ENCODE measurements around the gene TNFRSF25.

DNA sequence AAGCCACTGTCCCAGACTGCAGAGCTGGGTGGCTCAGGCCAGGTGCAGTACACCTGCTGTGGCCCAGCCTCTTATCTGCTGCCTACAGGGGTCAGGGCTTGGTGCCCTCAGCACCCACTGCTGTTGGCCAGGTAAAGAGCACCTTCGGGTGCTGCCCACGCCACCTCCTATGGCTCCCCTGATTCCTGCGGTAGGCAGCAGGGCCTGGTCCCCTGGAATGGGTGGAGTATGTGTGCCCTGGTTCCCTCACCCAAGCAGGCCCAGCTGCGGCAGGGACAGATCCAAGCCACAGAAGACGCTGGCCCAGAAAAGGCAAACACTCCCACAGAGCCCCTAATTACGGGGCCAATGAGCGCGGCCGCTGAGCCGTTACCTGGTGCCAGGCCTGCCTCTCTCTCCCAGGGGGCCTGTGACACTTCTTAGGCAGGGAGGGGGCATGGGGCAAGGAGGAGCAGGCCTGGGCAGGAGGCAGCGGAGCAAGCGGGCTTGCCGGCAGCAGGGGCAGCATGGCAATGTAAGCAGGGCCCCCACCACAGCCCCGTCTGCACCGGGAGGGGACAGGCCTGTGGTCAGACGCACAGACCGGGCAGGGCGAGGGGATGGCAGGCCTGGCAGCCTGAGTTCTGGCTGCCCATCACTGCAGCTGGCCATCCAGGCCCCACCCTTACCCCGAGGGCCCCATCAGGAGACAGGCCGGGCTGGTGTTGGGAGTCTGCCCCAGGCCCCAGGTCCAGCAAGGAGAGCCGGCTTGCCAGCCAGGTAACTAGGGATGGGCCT, 22.4 kb downstream of the TNFRSF25 start:
- TF ChIP-seq, protein P1, sequence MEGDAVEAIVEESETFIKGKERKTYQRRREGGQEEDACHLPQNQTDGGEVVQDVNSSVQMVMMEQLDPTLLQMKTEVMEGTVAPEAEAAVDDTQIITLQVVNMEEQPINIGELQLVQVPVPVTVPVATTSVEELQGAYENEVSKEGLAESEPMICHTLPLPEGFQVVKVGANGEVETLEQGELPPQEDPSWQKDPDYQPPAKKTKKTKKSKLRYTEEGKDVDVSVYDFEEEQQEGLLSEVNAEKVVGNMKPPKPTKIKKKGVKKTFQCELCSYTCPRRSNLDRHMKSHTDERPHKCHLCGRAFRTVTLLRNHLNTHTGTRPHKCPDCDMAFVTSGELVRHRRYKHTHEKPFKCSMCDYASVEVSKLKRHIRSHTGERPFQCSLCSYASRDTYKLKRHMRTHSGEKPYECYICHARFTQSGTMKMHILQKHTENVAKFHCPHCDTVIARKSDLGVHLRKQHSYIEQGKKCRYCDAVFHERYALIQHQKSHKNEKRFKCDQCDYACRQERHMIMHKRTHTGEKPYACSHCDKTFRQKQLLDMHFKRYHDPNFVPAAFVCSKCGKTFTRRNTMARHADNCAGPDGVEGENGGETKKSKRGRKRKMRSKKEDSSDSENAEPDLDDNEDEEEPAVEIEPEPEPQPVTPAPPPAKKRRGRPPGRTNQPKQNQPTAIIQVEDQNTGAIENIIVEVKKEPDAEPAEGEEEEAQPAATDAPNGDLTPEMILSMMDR (IDR thresholded peaks at IDR 0.05), result no peak
- TF ChIP-seq, protein P2, sequence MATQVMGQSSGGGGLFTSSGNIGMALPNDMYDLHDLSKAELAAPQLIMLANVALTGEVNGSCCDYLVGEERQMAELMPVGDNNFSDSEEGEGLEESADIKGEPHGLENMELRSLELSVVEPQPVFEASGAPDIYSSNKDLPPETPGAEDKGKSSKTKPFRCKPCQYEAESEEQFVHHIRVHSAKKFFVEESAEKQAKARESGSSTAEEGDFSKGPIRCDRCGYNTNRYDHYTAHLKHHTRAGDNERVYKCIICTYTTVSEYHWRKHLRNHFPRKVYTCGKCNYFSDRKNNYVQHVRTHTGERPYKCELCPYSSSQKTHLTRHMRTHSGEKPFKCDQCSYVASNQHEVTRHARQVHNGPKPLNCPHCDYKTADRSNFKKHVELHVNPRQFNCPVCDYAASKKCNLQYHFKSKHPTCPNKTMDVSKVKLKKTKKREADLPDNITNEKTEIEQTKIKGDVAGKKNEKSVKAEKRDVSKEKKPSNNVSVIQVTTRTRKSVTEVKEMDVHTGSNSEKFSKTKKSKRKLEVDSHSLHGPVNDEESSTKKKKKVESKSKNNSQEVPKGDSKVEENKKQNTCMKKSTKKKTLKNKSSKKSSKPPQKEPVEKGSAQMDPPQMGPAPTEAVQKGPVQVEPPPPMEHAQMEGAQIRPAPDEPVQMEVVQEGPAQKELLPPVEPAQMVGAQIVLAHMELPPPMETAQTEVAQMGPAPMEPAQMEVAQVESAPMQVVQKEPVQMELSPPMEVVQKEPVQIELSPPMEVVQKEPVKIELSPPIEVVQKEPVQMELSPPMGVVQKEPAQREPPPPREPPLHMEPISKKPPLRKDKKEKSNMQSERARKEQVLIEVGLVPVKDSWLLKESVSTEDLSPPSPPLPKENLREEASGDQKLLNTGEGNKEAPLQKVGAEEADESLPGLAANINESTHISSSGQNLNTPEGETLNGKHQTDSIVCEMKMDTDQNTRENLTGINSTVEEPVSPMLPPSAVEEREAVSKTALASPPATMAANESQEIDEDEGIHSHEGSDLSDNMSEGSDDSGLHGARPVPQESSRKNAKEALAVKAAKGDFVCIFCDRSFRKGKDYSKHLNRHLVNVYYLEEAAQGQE (IDR thresholded peaks at IDR 0.05; ENCODE audit: low read depth, low read length), result no peak
- TF ChIP-seq EP300 (IDR thresholded peaks at IDR 0.05; ENCODE audit: borderline replicate concordance in 1 of 2, low read depth in 1 of 2, low read length in 1 of 2), result no peak
- TF ChIP-seq TEAD4 (IDR thresholded peaks at IDR 0.05; ENCODE audit: borderline replicate concordance, insufficient read depth), result no peak
- TF ChIP-seq, protein P3, sequence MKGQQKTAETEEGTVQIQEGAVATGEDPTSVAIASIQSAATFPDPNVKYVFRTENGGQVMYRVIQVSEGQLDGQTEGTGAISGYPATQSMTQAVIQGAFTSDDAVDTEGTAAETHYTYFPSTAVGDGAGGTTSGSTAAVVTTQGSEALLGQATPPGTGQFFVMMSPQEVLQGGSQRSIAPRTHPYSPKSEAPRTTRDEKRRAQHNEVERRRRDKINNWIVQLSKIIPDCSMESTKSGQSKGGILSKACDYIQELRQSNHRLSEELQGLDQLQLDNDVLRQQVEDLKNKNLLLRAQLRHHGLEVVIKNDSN (IDR thresholded peaks at IDR 0.05; ENCODE audit: borderline replicate concordance, low read depth), result no peak
- TF ChIP-seq, protein P4, sequence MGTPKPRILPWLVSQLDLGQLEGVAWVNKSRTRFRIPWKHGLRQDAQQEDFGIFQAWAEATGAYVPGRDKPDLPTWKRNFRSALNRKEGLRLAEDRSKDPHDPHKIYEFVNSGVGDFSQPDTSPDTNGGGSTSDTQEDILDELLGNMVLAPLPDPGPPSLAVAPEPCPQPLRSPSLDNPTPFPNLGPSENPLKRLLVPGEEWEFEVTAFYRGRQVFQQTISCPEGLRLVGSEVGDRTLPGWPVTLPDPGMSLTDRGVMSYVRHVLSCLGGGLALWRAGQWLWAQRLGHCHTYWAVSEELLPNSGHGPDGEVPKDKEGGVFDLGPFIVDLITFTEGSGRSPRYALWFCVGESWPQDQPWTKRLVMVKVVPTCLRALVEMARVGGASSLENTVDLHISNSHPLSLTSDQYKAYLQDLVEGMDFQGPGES (IDR thresholded peaks at IDR 0.05; ENCODE audit: low read depth, low read length), result no peak
- TF ChIP-seq MXI1 (IDR thresholded peaks at IDR 0.05; ENCODE audit: low read depth, low read length), result no peak
- no peak for TF ChIP-seq GABPA (IDR thresholded peaks at IDR 0.05; ENCODE audit: low read depth)
- TF ChIP-seq SMC3 (IDR thresholded peaks at IDR 0.05; ENCODE audit: low read depth, low read length), result no peak
- no peak for TF ChIP-seq RFX5 (IDR thresholded peaks at IDR 0.05; ENCODE audit: low read length)
- TF ChIP-seq, protein P5, sequence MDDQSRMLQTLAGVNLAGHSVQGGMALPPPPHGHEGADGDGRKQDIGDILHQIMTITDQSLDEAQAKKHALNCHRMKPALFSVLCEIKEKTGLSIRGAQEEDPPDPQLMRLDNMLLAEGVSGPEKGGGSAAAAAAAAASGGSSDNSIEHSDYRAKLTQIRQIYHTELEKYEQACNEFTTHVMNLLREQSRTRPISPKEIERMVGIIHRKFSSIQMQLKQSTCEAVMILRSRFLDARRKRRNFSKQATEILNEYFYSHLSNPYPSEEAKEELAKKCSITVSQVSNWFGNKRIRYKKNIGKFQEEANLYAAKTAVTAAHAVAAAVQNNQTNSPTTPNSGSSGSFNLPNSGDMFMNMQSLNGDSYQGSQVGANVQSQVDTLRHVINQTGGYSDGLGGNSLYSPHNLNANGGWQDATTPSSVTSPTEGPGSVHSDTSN (IDR thresholded peaks at IDR 0.05), result no peak
- TF ChIP-seq POLR2AphosphoS5 (IDR thresholded peaks at IDR 0.05; ENCODE audit: low read depth, low read length), result no peak
